GM12873 (cell line): ENCODE results near the gene KLHDC2.

ENCODE experiments used
- TF ChIP-seq, protein P1 (sequence below): IDR thresholded peaks from 2 replicates; pipeline ENCODE4 v1.5.1; 2012; ENCODE audit warnings: low read depth, mild to moderate bottlenecking, moderate library complexity, low read length, control low read depth; ENCODE audit not compliant: insufficient read depth; ENCODE audit errors: missing control alignments

Gene KLHDC2

DNA sequence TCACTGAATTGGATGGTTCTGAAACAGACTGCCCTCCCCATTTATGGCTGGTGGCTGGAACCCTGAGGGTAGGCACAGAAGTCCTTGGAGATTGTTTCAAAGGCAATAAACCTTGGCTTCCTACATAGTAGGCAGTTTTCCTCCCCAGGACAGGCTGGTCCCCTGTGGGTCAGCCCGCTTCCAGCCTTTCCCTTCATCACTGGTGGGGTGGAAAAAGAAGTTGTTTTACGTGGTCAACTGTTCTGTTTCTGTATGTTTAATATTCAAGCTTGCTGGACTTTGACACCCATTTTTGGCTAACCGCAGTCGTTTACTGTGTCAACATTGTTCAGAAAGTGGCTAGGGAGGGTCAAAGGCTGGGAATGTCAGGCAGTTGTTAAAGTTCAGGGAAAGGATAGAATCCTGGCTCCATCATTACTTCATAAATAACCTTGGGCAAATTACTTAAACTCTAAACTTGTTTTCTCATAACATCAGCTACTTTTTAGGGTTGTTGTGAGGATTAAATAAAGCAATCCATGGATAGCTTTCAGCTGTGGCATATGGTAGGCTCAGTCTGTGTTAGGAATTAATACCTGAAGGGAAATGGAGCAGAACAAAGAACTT lies 2.4 kb downstream of the KLHDC2 start:
- TF ChIP-seq, protein P1, sequence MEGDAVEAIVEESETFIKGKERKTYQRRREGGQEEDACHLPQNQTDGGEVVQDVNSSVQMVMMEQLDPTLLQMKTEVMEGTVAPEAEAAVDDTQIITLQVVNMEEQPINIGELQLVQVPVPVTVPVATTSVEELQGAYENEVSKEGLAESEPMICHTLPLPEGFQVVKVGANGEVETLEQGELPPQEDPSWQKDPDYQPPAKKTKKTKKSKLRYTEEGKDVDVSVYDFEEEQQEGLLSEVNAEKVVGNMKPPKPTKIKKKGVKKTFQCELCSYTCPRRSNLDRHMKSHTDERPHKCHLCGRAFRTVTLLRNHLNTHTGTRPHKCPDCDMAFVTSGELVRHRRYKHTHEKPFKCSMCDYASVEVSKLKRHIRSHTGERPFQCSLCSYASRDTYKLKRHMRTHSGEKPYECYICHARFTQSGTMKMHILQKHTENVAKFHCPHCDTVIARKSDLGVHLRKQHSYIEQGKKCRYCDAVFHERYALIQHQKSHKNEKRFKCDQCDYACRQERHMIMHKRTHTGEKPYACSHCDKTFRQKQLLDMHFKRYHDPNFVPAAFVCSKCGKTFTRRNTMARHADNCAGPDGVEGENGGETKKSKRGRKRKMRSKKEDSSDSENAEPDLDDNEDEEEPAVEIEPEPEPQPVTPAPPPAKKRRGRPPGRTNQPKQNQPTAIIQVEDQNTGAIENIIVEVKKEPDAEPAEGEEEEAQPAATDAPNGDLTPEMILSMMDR, result no peak

DNA sequence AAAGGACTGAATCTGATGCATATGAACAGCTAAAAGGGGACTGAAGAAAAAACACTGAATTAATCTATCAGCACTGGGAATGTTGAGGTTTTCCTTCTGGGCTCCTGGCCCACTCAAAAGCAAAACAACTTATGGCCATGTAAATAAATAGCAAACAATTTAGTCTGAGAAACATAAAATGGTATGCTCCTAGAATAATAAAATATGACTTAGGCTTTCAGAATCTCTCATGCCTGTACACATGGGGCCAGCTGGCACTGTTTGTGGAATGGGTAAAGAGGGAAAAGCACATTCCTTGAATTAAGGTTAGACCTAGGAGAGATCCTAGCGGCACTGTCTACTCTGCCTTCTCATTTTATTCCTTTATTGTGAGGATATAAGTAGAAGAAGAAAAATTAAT lies 6.2 kb downstream of the KLHDC2 start:
- TF ChIP-seq, protein P1, result no peak

DNA sequence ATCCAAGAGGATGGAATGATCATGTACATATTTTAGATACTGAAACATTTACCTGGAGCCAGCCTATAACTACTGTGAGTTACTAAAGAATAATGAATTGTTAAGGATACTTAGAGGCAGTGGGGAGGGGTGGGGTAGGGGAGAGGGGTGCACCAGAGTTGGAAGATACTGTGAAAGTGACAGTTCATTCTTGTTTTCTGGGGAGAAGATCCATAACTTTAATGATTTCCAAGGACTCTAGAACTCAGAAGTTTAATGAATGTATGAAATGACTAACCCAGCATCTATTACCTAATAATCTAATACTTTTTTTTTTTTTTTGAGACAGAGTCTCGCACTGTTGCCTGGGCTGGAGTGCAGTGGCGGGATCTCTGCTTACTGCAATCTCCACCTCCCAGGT lies 10.5 kb downstream of the KLHDC2 start:
- TF ChIP-seq, protein P1, result no peak

DNA sequence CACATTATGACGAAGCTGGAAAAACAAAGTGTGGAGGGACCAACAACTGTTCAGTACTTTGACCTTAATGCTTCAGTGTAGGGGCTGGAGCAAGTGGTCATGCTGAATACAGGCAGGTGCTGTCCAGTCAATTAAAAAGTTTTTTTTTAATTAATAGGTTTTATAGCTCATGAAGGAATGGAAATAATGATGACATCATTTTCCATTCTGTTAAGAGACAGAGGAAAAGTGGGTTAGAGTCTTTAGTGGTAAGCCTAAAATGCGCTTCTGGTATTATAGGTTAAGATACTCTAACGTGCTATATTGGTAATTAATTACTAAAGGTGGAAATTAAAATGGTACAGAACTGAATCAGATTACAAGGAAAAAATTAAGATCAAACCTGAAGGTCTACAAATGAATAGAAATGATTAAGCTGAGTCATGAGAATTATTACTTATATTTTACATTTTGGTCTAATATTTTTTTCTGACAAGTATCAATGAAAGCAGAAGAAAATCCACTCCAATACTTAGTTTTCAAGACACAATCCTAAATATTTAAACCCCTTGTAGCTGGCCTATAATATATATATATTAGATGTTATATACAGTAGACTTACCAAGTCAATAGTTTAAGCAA lies 15.6 kb downstream of the KLHDC2 start:
- TF ChIP-seq, protein P1, result no peak

DNA sequence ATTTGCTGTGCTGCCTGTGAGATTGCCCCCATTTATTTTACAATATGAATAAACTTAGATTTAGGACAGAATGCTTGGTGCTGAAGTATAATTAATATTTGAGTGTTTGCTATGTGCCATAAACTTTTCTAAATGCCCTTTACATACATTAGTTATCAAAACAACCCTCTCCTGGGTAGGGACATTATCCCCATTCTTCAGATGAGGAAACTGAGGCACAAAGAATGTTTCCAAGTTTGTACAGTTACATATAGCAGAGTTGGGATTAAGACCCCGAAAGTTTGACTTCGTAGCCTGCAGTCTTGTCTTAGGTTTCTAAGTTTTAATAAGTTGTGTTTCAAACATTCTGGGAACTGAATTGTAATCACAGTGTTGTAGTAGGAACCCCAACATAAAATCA lies 18.4 kb downstream of the KLHDC2 start:
- TF ChIP-seq, protein P1, result no peak

DNA sequence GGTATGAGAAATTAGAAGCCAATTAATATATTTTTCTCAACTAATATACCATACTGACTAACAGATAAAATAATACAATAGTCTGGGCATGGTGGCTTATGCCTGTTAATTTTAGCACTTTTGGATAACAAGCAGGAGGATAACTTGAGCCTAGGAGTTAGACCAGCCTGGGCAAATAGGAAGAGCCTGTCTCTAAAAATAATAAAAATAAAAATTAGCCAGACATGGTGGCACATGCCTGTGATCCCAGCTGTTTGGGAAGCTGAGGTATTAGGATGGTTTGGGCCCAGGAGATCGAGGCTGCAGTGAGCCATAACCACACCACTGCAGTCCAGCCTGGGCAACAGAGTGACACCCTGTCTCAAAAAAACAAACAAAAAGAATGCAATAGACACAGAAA lies 24.7 kb downstream of the KLHDC2 start:
- TF ChIP-seq, protein P1, result no peak

DNA sequence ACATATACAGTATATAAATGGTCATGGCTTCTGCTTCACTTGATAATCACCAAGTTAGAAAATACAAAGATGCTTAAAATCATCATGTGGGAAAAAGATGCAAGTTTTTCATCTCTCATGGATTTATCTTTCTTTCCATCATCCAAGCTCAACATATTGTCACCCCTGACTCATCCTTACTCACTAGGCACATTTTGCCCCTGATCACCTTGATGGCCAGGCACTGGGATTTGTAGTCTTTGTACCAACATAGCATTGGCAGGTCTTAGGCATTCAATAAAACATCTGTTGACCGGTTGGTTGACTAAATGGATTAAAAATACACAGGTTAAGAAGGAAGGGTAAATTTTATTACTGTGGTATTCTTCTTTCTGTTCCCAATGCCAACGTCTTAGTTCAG lies 28.1 kb downstream of the KLHDC2 start:
- TF ChIP-seq, protein P1, result no peak

DNA sequence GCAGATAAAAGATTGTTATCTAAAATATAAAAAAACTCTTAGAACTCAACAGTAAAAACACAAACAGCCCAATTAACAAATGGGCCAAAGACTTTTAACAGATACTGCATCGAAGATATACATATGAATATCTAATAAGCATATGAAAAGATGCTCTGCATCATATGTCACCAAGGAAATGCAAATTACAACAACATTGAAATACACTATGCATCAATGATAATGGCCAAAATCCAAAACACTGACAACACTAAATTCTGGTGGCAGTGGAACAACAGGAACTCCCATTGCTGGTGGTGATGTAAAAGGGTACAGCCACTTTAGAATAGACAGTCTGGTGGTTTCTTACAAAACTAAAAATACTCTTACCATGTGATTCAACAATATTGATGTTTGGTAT lies 40.8 kb downstream of the KLHDC2 start:
- TF ChIP-seq, protein P1, result no peak
